Measurements from ENCODE around the gene WDR43.

DNA sequence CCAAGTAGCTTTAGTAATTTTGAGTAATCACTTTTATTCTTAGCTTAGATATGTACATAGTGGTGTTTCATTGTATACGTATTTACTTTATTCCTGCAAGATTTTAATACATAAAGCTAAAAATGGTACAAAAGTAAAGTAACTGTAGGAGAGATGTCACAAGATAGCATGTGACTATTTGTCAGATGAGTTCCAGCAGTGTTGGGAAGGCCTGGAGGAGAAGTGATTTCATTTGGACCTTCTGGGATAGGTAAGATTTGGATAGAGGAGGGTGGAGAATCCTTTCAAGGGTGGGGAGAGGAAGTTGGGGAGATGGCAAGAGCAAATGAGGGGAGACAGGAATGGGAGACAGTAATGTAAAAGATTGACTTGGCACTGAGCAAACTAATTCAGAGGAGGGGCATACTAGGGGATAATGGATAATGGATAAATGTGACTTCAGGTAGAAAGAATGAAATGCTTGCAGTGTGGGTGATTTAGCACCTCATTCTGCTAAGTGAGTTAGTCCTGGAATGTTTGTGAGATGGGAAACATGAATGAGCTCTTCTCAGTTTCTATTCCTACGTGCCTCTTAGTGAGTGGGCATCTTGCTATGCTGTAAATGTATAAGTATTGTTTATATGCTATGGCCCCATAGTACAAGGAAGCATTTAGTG lies 10.5 kb downstream of the WDR43 start:
- no peak for TF ChIP-seq POLR2AphosphoS5 (IDR thresholded peaks at IDR 0.05; ENCODE audit: borderline replicate concordance, low read depth, low read length)
- TF ChIP-seq EZH2 (IDR thresholded peaks at IDR 0.05): no peak
- TF ChIP-seq FOXP2 (optimal IDR thresholded peaks at IDR 0.05; ENCODE audit: control extremely low read depth, extremely low read length, insufficient read depth): no peak
